NK-92 treated with Interleukin-12 subunit alpha and Interleukin-12 subunit beta, amount 100 ng/mL, for 24 hours (cell line): ENCODE measurements around the gene C1QTNF8.

Experiments used
- DNase-seq: peaks from one replicate; lab custom pipeline; 2025; lab: John Stamatoyannopoulos, UW

The C1QTNF8 gene

GRCh38 chr16:1060416-1061340 is 35.4 kb downstream of the C1QTNF8 start:
- no peak for DNase-seq

- no peak for DNase-seq
These were observed 36.7 kb downstream of the C1QTNF8 start for GRCh38 chr16:1059310-1059709.

DNA sequence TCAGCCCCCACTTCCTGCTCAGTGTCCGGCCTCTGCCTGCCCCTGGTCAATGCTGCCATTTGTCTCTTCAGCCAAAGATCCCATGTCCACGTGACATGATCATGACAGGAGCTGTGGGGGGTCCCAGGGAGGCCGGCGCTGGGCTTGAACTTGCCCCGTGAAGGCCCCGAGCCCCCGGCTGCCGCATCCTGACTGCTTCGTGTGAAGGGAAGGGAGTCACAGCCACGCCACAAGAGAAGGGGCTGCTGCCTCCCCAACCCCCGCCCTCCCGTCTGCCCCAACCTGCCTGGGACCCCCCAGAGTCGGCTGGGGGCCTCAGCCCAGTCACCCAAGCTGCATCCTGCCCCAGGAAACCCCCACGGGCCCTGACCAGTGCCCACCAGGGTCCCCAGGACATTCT is 37.8 kb downstream of the C1QTNF8 start:
- no peak for DNase-seq

- no peak for DNase-seq
These were observed 38.7 kb downstream of the C1QTNF8 start for GRCh38 chr16:1057252-1057932.

DNA sequence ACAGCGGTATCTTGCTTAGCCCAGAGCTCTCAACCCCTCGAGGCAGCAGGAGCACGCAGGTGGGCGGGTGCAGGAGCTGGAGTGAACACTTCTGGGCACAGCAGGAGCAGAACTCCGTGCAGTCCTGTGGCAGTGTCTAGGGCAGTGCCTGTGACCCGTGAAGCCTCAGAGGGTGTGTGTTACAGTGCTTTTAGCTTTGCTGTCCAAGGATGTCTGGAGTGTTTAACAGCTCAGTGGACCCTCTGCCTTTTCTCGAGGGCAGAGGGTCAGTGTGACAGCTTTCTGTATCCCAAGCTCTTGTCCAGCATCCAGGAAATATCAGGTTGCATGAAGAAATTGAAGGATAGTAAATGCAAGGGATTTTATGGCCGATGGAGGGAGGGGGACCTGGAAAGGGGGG is 39.8 kb downstream of the C1QTNF8 start:
- no peak for DNase-seq

- no peak for DNase-seq
These were observed 40.5 kb downstream of the C1QTNF8 start for GRCh38 chr16:1055557-1055924.

GRCh38 chr16:1054660-1055556 is 41.1 kb downstream of the C1QTNF8 start:
- no peak for DNase-seq

DNA sequence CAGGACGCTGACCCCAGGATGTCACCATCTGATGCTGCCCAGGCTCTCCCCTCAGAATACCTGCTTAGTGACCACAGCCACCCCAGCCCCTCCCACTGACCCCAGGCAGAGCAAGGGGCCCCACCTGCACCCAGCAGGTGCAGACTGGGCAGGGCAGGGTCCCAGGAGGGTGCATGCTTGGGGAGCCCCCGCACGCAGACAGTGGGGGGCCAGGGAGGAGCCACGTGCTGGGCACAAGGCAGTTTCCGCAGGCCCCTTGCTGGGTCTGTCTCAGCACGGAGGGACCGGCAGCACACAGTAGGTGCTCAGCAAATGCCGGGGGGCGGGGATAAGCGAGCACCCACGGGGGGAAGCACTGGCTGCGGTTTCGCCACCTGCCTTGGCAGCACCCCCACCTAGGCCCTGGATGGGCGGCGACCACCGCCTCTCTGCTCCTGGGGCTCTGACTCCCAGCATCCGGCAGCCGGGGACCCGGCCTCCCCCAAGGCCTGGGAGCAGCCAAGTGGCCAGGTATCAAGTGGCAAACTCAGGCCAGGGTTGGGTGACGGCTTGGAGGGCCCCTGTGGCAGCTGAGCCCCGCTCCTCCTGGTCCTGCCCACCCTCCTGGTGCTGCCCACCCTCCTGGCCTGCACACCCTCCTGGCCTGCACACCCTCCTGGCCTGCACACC is 42.2 kb downstream of the C1QTNF8 start:
- DNase-seq, result no peak

DNA sequence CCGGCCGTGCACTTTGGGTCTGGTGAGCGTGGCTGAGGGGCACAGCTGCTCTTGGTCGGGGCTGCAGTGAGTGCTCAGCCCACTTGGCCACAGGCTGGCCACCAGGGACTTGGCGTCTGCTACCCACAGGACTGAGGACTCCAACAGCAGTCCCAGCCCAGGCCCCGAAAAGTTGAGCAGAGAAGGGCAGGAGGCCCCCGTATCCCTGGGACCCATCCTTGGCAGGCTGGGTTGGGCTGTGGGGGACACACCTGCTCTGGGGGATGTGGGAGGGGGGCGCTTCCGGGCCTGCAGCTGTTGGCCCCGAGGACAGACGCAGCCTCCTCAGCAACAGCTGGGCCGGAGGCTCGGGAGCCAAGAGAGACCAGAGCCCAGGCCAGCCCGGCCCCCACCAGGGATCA is 42.9 kb downstream of the C1QTNF8 start:
- no peak for DNase-seq

DNA sequence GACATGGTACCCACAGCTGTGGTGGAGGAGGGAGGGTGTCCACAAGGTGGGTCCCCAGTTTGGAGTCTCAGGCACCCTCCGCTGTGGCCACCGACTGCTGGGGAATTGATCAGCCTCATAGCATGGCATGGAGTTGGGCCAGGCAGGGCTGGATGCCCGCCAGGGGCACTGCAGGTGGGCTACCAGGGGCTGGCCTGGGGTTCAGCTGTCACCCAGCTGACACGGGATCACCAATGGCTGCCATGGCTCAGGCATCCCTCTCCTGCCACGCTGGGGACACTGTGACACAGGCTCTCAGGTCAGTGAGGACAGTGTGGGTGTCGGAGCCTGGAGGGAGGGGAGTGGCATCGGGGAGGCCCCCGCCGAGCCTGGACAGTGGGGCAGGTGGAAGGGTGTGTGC is 43.3 kb downstream of the C1QTNF8 start:
- no peak for DNase-seq

DNA sequence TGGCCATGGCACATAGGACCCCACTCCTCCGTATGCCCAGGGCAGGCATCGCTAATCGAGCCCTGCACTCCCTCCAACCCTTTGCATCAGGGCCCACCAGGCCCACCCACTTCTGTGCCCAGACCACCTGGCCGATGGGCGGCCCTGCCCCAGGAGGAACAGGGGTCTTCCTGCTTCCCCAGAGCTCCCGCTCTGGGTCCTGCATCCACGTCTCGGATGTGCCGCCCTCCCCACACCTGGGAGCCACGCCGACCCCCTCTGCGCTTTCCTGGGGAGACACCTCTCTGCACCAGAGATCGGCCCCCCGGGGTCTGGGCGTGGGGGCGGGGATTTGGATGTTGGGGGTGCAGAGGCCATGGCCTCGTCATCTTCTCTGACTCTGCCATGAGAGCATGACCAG is 44.6 kb downstream of the C1QTNF8 start:
- DNase-seq, result no peak

DNA sequence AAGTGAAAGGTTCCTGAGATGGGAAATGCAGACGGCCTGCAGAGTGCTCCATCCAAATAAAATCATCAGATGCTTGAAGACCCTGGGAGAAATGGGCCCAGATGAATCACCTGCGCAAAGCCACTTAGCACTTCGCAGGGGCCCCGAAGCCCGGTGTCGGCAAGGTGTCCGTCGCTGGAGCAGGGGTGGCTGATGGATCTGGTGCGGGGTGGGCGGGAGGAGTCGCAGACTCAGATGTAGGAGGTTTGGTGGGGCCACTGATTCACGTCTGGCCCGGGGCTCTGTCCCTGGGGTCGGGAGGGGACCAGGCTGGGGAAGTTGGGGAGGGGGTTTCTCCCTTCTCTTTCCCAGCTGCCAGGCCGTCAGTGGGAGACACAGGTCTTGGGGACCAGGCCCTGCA is 45.1 kb downstream of the C1QTNF8 start:
- DNase-seq, result no peak

GRCh38 chr16:1050516-1050915 is 45.5 kb downstream of the C1QTNF8 start:
- no peak for DNase-seq

DNA sequence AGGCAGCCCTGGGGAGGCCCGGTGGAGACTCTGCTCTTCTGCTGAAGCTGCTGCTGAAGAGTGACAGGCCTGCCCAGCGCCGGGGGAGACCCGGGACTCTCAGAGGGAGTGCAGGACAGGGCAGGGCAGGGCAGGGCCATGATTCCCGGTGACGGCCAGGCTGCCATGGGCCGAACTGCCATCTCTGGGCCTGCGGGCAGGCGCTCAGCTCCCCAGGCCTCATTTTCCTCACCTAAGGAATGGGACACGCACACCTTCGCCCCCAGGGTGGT is 46.1 kb downstream of the C1QTNF8 start:
- DNase-seq, result no peak

DNA sequence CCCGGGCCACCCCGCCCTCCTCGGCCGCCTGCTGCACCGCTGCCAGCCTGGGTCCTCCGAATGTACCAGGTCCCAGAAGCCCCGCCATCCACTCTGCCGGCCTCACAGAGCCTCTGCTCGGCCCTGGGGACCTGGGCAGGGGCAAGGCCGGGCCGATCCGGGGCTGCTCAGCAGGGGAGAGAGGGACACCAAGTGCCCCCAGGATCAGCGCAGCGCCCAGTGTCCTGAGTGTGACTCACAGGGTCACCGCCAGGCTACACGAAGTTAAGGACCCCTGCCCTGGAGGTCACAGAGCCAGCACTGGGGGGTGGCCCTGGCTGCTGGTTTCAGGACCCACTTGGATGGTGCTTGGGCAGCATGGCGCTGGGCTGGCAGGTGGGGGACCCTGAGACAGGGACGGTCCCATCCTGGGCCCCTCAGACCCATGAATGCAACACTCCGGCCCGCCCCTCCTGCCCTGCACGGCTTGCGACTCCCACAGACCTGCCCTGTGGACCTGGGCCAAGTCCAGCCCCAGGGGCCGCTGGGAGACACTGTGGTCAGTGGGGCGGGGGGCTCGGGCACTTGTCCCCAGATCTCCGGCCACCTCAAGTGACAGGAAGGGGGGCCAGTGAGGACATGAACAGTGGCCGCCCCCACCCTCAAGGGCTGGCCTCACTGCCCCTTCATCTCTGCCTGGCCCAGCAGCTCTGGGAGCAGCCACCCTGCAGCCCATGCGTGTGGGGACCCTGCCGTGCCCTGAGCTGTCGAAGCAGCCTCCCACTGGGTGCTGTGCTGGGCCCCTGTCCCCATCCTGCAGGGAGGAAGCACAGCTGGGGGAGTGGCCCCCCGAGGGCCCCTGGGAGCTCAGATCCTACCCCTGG is 46.7 kb downstream of the C1QTNF8 start:
- no peak for DNase-seq

GRCh38 chr16:1048442-1049112 is 47.5 kb downstream of the C1QTNF8 start:
- no peak for DNase-seq

GRCh38 chr16:1047801-1048200 is 48.2 kb downstream of the C1QTNF8 start:
- DNase-seq, result no peak

DNA sequence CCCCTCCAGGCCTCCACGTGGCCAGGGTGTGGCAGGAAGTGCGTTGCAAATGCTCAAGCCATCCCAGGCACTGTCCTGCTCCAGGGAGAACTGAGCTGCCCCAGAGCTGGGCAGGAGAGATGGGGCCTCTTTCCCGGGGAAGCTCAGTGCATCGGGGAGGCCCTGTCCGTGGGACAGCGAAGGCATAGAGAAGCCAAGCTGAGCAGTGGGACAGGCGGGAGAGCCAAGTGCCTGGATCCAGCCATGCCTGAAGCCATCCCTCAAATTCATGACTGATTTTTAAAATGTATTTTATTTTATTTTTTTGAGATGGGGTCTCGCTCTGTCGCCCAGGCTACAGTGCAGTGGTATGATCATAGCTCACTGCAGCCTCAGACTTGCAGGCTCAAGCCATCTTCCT is 48.9 kb downstream of the C1QTNF8 start:
- no peak for DNase-seq

DNA sequence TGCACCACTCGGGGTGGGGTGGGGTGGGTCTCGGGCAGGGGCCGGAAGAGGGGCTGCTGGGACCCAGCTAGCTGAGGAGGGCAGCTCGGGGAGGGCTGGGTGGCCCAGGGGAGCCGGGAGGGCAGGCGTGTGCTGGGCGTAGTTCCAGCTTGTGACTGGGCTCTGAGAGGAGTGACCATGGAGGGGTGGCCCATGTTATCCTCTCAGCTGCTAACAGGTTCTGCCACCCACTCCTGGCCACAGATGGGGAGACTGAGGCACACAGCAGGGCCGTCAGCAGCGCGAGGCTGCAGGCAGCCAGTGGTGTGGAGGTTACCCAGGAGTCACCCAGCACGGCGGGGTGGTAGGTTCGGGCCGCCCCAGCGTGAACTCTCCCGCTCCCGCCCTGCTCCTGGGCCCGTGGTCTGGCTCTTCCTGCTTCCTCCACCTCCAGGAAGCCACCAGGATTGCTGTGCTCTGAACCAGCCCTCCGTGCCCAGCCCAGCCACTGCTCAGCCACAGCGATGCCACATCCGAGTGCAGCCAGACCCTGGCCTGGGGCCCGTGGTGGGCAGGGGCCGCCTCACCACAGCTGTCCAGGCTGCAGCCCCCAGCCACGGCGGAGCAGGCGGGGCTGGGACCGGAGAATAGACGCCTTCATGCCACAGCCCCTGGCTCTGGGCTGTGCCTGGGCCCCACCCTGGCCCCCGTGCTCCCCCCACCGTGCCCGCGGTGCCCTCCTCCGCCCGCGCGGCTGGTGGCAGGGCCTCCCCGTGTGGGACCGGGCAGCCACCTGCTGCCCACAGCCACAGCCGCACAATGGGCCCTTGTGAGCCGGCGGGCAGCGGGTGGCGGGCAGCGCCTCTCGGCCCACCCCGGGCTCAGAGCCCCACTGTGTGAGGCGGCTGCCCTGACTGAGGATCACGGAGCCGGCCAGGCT is 49.8 kb downstream of the C1QTNF8 start:
- DNase-seq, result no peak
